ENCODE data around the gene AGO4.

GRCh38 chr1:35810096-35810881, 2.5 kb downstream of the AGO4 start:
- TF ChIP-seq, protein P1, sequence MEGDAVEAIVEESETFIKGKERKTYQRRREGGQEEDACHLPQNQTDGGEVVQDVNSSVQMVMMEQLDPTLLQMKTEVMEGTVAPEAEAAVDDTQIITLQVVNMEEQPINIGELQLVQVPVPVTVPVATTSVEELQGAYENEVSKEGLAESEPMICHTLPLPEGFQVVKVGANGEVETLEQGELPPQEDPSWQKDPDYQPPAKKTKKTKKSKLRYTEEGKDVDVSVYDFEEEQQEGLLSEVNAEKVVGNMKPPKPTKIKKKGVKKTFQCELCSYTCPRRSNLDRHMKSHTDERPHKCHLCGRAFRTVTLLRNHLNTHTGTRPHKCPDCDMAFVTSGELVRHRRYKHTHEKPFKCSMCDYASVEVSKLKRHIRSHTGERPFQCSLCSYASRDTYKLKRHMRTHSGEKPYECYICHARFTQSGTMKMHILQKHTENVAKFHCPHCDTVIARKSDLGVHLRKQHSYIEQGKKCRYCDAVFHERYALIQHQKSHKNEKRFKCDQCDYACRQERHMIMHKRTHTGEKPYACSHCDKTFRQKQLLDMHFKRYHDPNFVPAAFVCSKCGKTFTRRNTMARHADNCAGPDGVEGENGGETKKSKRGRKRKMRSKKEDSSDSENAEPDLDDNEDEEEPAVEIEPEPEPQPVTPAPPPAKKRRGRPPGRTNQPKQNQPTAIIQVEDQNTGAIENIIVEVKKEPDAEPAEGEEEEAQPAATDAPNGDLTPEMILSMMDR (IDR thresholded peaks at IDR 0.05) = no peak
- no peak for TF ChIP-seq SIN3A (IDR thresholded peaks at IDR 0.05; ENCODE audit: borderline replicate concordance, insufficient read depth, low read depth, low read length)
- TF ChIP-seq POLR2AphosphoS5 (IDR thresholded peaks at IDR 0.05; ENCODE audit: low read depth, low read length) = no peak
- TF ChIP-seq REST (IDR thresholded peaks at IDR 0.05; ENCODE audit: insufficient read depth in 1 of 2, low read depth in 2 of 2, low read length in 1 of 2) = no peak

Measured in Panc1 (cell line).